Fibroblast of lung (primary cell): ENCODE data around the gene MALAT1. TPM values are rescaled to one million over a fixed set of nuclear protein-coding genes. Genes with fewer than 3 reads are reported as not detected.

ENCODE experiments used
- DNase-seq, 2 donors: peaks; one replicate each; pipeline versions ENCODE4 v3.0.0 to v3.0.0-alpha.2; 2010; ENCODE audit warnings: low read depth in 2 of 2
- H2AFZ ChIP-seq: 2 replicates; pipeline ENCODE4 v1.5.1; 2012; ENCODE audit warnings: low read length, control low read depth, inconsistent platforms
- H3K27ac ChIP-seq: 2 replicates; pipeline ENCODE4 v1.5.1; 2011; ENCODE audit warnings: low read length, control low read depth; ENCODE audit not compliant: insufficient read depth
- H3K27me3 ChIP-seq: 2 replicates; pipeline ENCODE4 v1.5.1; 2011; ENCODE audit warnings: mild to moderate bottlenecking, low read length; ENCODE audit not compliant: control insufficient read depth, insufficient read depth
- H3K36me3 ChIP-seq: 2 replicates; pipeline ENCODE4 v1.5.1; 2011; ENCODE audit warnings: low read length; ENCODE audit not compliant: control insufficient read depth, insufficient read depth
- H3K4me1 ChIP-seq: 2 replicates; pipeline ENCODE4 v1.5.1; 2011; ENCODE audit warnings: low read length; ENCODE audit not compliant: control insufficient read depth, insufficient read depth; ENCODE audit errors: extremely low read depth
- H3K4me2 ChIP-seq: 2 replicates; pipeline ENCODE4 v1.5.1; 2011; ENCODE audit warnings: low read length, control low read depth; ENCODE audit not compliant: insufficient read depth; ENCODE audit errors: extremely low read depth
- H3K4me3 ChIP-seq, 4 experiments: fragments of 200-600 bp in 1 of 4; sonication (generic) in 1 of 4; replicated peaks in 1 of 4; 2 replicates each; pipeline ENCODE4 v1.5.1; 2011 to 2016; ENCODE audit warnings: low read length in 4 of 4, low read depth in 3 of 4, mild to moderate bottlenecking in 3 of 4, control low read depth in 2 of 4, inconsistent platforms in 1 of 4, mixed read lengths in 1 of 4; ENCODE audit not compliant: insufficient read depth in 1 of 4; ENCODE audit errors: control extremely low read depth in 1 of 4
- H3K79me2 ChIP-seq: 2 replicates; pipeline ENCODE4 v1.5.1; 2012; ENCODE audit warnings: mild to moderate bottlenecking, low read length, inconsistent platforms; ENCODE audit not compliant: control insufficient read depth, insufficient read depth
- H3K9ac ChIP-seq: 2 replicates; pipeline ENCODE4 v1.5.1; 2011; ENCODE audit warnings: mild to moderate bottlenecking, low read length, control low read depth; ENCODE audit not compliant: insufficient read depth
- H3K9me3 ChIP-seq: 2 replicates; pipeline ENCODE4 v1.5.1; 2012; ENCODE audit warnings: low read depth, low read length; ENCODE audit not compliant: control insufficient read depth, insufficient read depth
- H4K20me1 ChIP-seq: 2 replicates; pipeline ENCODE4 v1.5.1; 2011; ENCODE audit warnings: low read length; ENCODE audit not compliant: control insufficient read depth, insufficient read depth; ENCODE audit errors: extremely low read depth
- EZH2 ChIP-seq: IDR thresholded peaks from 2 replicates; pipeline ENCODE4 v1.5.1; 2012; ENCODE audit warnings: low read length, control low read depth, mild to moderate bottlenecking; ENCODE audit errors: missing control alignments
- polyA plus RNA-seq, 2 donors: library from polyadenylated mRNA; depleted of rRNA in 1 of 2; stranded (reverse) in 1 of 2; unstranded in 1 of 2; fragments of >200 nt; gene quantifications; 2 replicates each; pipeline ENCODE4 v1.2.1, GENCODE V29; 2011 to 2012; ENCODE audit warnings: missing spikeins in 1 of 2
- total RNA-seq: library from RNA; depleted of rRNA; stranded (reverse); fragments of >200 nt; gene quantifications from 2 replicates; pipeline ENCODE4 v1.2.1, GENCODE V29; 2014
- TF ChIP-seq, protein P1 (sequence below), 2 donors: IDR thresholded peaks in 1 of 2; conservative IDR thresholded peaks in 1 of 2; 1 replicate in 1 of 2; 2 replicates in 1 of 2; pipeline ENCODE4 v1.5.1; 2011 to 2012; ENCODE audit warnings: low read length in 2 of 2, control low read depth in 1 of 2, inconsistent platforms in 1 of 2, low read depth in 1 of 2, mild to moderate bottlenecking in 1 of 2

The MALAT1 gene
- total and polyA plus RNA-seq, 2 donors (not counting 1 experiment from before 2014, with no cell fraction given): 583 to 21,991 TPM

DNA sequence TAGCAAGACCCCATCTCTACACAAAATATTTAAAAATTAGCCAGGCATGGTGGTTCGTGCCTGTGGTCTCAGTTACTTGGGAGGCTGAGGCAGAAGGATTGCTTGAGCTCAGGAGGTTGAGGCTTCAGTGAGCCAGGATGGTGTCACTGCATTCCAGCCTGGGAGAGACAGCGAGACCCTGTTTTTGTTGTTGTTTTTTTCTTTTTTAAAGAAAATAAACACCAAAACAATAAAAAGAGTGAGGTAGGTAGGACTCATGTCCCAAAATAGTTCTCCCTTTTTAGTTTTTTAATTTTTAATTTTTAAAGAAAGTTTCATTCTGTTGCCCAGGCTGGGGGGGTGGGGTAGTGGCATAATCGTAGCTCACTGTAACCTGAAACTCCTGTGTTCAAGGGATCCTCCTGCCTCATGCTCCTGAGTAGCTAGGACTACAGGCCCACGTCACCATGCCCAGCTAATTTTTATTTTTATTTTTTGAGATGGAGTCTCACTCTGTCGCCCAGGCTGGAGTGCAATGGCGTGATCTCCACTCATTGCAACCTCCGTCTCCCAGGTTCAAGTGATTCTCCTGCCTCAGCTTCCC, 25.5 kb upstream of the MALAT1 start:
- Histone ChIP-seq H3K4me2 (no peak overlapping the region), H3K79me2 (peaks cover 41% of the 10 kb centered on the region), H3K4me3 (no peak overlapping the region), H3K27me3 (no peaks in the 10 kb centered on the region), H3K4me1 (peaks cover 20% of the 10 kb centered on the region), H3K27ac (peak overlapping the region; percentile 97), H3K9me3 (no peaks in the 10 kb centered on the region), H3K36me3 (no peaks in the 10 kb centered on the region), H2AFZ (no peak overlapping the region), H3K9ac (no peak overlapping the region), H4K20me1 (no peaks in the 10 kb centered on the region)
- TF ChIP-seq EZH2: no peak
- TF ChIP-seq, protein P1, sequence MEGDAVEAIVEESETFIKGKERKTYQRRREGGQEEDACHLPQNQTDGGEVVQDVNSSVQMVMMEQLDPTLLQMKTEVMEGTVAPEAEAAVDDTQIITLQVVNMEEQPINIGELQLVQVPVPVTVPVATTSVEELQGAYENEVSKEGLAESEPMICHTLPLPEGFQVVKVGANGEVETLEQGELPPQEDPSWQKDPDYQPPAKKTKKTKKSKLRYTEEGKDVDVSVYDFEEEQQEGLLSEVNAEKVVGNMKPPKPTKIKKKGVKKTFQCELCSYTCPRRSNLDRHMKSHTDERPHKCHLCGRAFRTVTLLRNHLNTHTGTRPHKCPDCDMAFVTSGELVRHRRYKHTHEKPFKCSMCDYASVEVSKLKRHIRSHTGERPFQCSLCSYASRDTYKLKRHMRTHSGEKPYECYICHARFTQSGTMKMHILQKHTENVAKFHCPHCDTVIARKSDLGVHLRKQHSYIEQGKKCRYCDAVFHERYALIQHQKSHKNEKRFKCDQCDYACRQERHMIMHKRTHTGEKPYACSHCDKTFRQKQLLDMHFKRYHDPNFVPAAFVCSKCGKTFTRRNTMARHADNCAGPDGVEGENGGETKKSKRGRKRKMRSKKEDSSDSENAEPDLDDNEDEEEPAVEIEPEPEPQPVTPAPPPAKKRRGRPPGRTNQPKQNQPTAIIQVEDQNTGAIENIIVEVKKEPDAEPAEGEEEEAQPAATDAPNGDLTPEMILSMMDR (conservative IDR thresholded peaks at IDR 0.05 in 1 of 2, IDR thresholded peaks at IDR 0.05 in 1 of 2; ENCODE audit: low read depth in 1 of 2, low read length in 2 of 2): no peak
- DNase-seq: peak in 1 of 2 donors; percentile 33

- H3K27ac ChIP-seq: no peak overlapping the region
- H3K79me2 ChIP-seq: peaks cover 52% of the 10 kb centered on the region
- H2AFZ ChIP-seq: no peak overlapping the region
- TF ChIP-seq, protein P1 (conservative IDR thresholded peaks at IDR 0.05 in 1 of 2, IDR thresholded peaks at IDR 0.05 in 1 of 2; ENCODE audit: low read depth in 1 of 2, low read length in 2 of 2): no peak
- no peak for TF ChIP-seq EZH2
- H4K20me1 ChIP-seq: no peaks in the 10 kb centered on the region
- H3K4me2 ChIP-seq: no peak overlapping the region
- DNase-seq: no peak
- no peak overlapping the region for H3K4me3 ChIP-seq
- H3K36me3 ChIP-seq: no peaks in the 10 kb centered on the region
- no peaks in the 10 kb centered on the region for H3K27me3 ChIP-seq
- no peak overlapping the region for H3K9ac ChIP-seq
- no peaks in the 10 kb centered on the region for H3K9me3 ChIP-seq
- peaks cover 28% of the 10 kb centered on the region for H3K4me1 ChIP-seq
These were observed 24.0 kb upstream of the MALAT1 start for GRCh38 chr11:65474864-65475263.

GRCh38 chr11:65476632-65477148, 22.2 kb upstream of the MALAT1 start:
- no peaks in the 10 kb centered on the region for H3K36me3 ChIP-seq
- no peaks in the 10 kb centered on the region for H3K9me3 ChIP-seq
- H4K20me1 ChIP-seq: no peaks in the 10 kb centered on the region
- H3K4me2 ChIP-seq: peak overlapping the region; percentile 76
- TF ChIP-seq, protein P1 (conservative IDR thresholded peaks at IDR 0.05 in 1 of 2, IDR thresholded peaks at IDR 0.05 in 1 of 2; ENCODE audit: low read depth in 1 of 2, low read length in 2 of 2): no peak
- no peak for TF ChIP-seq EZH2
- peak in 1 of 2 donors; percentile 49 for DNase-seq
- H3K9ac ChIP-seq: peak overlapping the region; percentile 99
- H3K4me1 ChIP-seq: peaks cover 29% of the 10 kb centered on the region
- H3K4me3 ChIP-seq: peak overlapping the region; percentile 43 to 85 (median 70)
- H3K79me2 ChIP-seq: peaks cover 54% of the 10 kb centered on the region
- H2AFZ ChIP-seq: no peak overlapping the region
- peak overlapping the region; percentile 99 for H3K27ac ChIP-seq
- H3K27me3 ChIP-seq: no peaks in the 10 kb centered on the region
